GM12878 (cell line): Measurements from ENCODE around the gene SNRPA.

Experiments used
- ATF7 ChIP-seq: fragments of 450-650 bp; IDR thresholded peaks from 2 replicates; pipeline ENCODE4 v1.6.1; 2016; ENCODE audit warnings: low read depth, mild to moderate bottlenecking
- EZH2 ChIP-seq: IDR thresholded peaks from 2 replicates; pipeline ENCODE4 v1.6.1; 2012; ENCODE audit warnings: low read depth, mild to moderate bottlenecking, control low read depth, inconsistent platforms, low read length, borderline replicate concordance; ENCODE audit not compliant: control insufficient read depth
- MXI1 ChIP-seq: fragments of 150-350 bp; IDR thresholded peaks from 2 replicates; pipeline ENCODE4 v1.6.1; 2011; ENCODE audit warnings: low read depth, mild to moderate bottlenecking, inconsistent platforms, low read length, improper control_type of control experiment
- MYC ChIP-seq: IDR thresholded peaks from 2 replicates; pipeline ENCODE4 v1.6.1; 2011; ENCODE audit warnings: mild to moderate bottlenecking, low read length, moderate library complexity, inconsistent platforms; ENCODE audit not compliant: insufficient read depth, insufficient replicate concordance, insufficient read length, severe bottlenecking
- POLR2A ChIP-seq: IDR thresholded peaks from 2 replicates; pipeline ENCODE4 v1.6.1; 2011; ENCODE audit warnings: low read depth, mild to moderate bottlenecking, low read length
- RAD21 ChIP-seq: IDR thresholded peaks from 2 replicates; pipeline ENCODE4 v1.6.1; 2011; ENCODE audit warnings: mild to moderate bottlenecking, low read depth, low read length, moderate library complexity; ENCODE audit not compliant: insufficient read depth
- SMC3 ChIP-seq: IDR thresholded peaks from 2 replicates; pipeline ENCODE4 v1.6.1; 2011; ENCODE audit warnings: low read length, improper control_type of control experiment, borderline replicate concordance
- YY1 ChIP-seq: IDR thresholded peaks from 2 replicates; pipeline ENCODE4 v1.6.1; 2011; ENCODE audit warnings: low read depth, mild to moderate bottlenecking, low read length
- TF ChIP-seq, protein P1 (sequence below), 3 experiments: IDR thresholded peaks in 2 of 3; conservative IDR thresholded peaks in 1 of 3; 2 replicates each; pipeline ENCODE4 v1.5.1; 2011; ENCODE audit warnings: low read depth in 3 of 3, low read length in 3 of 3, mild to moderate bottlenecking in 3 of 3, control low read depth in 2 of 3, moderate library complexity in 2 of 3, inconsistent platforms in 1 of 3, mixed read lengths in 1 of 3; ENCODE audit not compliant: control insufficient read depth in 2 of 3, insufficient read depth in 1 of 3; ENCODE audit errors: extremely low read depth in 1 of 3
- TF ChIP-seq, protein P2 (sequence below): fragments of 450-650 bp; IDR thresholded peaks from 2 replicates; pipeline ENCODE4 v1.6.1; 2016; ENCODE audit warnings: mild to moderate bottlenecking
- TF ChIP-seq, protein P3 (sequence below): fragments of 450-650 bp; IDR thresholded peaks from 2 replicates; pipeline ENCODE4 v1.6.1; 2018; ENCODE audit warnings: mild to moderate bottlenecking, low read depth, moderate library complexity; ENCODE audit not compliant: partially characterized antibody
- TF ChIP-seq, protein P4 (sequence below): IDR thresholded peaks from 2 replicates; pipeline ENCODE4 v1.6.1; 2012; ENCODE audit warnings: mild to moderate bottlenecking, low read depth, low read length
- TF ChIP-seq, protein P5 (sequence below): IDR thresholded peaks from 2 replicates; pipeline ENCODE4 v1.6.1; 2011; ENCODE audit warnings: borderline replicate concordance, low read depth, mild to moderate bottlenecking, moderate library complexity, mixed read lengths, low read length; ENCODE audit not compliant: insufficient read depth; ENCODE audit errors: extremely low read length
- TF ChIP-seq, protein P6 (sequence below): fragments of 450-650 bp; formaldehyde crosslinking; IDR thresholded peaks from 2 replicates; pipeline ENCODE4 v1.5.0; 2022; ENCODE audit warnings: mild to moderate bottlenecking, missing genetic modification characterization

DNA sequence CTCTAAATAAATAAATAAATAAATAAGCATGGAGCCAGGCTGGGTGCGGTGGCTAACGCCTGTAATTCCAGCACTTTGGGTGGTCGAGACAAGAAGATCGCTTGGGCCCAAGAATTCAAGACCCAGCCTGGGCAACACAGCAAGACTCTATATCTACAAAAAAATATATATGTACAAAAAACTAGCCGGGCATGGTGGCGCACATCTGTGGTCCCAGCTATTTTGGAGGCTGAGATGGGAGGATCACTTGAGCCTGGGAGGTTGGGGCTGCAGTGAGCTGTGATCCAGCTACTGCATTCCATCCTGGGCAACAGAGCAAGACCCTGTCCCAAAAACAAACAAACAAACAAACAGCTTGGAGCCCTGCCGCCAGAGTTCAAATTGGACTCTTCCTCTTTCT is 3.5 kb upstream of the SNRPA start:
- TF ChIP-seq, protein P1, sequence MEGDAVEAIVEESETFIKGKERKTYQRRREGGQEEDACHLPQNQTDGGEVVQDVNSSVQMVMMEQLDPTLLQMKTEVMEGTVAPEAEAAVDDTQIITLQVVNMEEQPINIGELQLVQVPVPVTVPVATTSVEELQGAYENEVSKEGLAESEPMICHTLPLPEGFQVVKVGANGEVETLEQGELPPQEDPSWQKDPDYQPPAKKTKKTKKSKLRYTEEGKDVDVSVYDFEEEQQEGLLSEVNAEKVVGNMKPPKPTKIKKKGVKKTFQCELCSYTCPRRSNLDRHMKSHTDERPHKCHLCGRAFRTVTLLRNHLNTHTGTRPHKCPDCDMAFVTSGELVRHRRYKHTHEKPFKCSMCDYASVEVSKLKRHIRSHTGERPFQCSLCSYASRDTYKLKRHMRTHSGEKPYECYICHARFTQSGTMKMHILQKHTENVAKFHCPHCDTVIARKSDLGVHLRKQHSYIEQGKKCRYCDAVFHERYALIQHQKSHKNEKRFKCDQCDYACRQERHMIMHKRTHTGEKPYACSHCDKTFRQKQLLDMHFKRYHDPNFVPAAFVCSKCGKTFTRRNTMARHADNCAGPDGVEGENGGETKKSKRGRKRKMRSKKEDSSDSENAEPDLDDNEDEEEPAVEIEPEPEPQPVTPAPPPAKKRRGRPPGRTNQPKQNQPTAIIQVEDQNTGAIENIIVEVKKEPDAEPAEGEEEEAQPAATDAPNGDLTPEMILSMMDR (IDR thresholded peaks at IDR 0.05 in 2 of 3, conservative IDR thresholded peaks at IDR 0.05 in 1 of 3; ENCODE audit: control insufficient read depth in 2 of 3, extremely low read depth in 1 of 3, insufficient read depth in 1 of 3, low read depth in 3 of 3, low read length in 3 of 3), result no peak
- TF ChIP-seq, protein P2, sequence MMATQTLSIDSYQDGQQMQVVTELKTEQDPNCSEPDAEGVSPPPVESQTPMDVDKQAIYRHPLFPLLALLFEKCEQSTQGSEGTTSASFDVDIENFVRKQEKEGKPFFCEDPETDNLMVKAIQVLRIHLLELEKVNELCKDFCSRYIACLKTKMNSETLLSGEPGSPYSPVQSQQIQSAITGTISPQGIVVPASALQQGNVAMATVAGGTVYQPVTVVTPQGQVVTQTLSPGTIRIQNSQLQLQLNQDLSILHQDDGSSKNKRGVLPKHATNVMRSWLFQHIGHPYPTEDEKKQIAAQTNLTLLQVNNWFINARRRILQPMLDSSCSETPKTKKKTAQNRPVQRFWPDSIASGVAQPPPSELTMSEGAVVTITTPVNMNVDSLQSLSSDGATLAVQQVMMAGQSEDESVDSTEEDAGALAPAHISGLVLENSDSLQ, result no peak
- TF ChIP-seq, protein P3, sequence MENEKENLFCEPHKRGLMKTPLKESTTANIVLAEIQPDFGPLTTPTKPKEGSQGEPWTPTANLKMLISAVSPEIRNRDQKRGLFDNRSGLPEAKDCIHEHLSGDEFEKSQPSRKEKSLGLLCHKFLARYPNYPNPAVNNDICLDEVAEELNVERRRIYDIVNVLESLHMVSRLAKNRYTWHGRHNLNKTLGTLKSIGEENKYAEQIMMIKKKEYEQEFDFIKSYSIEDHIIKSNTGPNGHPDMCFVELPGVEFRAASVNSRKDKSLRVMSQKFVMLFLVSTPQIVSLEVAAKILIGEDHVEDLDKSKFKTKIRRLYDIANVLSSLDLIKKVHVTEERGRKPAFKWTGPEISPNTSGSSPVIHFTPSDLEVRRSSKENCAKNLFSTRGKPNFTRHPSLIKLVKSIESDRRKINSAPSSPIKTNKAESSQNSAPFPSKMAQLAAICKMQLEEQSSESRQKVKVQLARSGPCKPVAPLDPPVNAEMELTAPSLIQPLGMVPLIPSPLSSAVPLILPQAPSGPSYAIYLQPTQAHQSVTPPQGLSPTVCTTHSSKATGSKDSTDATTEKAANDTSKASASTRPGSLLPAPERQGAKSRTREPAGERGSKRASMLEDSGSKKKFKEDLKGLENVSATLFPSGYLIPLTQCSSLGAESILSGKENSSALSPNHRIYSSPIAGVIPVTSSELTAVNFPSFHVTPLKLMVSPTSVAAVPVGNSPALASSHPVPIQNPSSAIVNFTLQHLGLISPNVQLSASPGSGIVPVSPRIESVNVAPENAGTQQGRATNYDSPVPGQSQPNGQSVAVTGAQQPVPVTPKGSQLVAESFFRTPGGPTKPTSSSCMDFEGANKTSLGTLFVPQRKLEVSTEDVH, result no peak
- no peak for TF ChIP-seq YY1
- TF ChIP-seq SMC3, result no peak
- no peak for TF ChIP-seq MXI1
- no peak for TF ChIP-seq RAD21
- TF ChIP-seq, protein P4, sequence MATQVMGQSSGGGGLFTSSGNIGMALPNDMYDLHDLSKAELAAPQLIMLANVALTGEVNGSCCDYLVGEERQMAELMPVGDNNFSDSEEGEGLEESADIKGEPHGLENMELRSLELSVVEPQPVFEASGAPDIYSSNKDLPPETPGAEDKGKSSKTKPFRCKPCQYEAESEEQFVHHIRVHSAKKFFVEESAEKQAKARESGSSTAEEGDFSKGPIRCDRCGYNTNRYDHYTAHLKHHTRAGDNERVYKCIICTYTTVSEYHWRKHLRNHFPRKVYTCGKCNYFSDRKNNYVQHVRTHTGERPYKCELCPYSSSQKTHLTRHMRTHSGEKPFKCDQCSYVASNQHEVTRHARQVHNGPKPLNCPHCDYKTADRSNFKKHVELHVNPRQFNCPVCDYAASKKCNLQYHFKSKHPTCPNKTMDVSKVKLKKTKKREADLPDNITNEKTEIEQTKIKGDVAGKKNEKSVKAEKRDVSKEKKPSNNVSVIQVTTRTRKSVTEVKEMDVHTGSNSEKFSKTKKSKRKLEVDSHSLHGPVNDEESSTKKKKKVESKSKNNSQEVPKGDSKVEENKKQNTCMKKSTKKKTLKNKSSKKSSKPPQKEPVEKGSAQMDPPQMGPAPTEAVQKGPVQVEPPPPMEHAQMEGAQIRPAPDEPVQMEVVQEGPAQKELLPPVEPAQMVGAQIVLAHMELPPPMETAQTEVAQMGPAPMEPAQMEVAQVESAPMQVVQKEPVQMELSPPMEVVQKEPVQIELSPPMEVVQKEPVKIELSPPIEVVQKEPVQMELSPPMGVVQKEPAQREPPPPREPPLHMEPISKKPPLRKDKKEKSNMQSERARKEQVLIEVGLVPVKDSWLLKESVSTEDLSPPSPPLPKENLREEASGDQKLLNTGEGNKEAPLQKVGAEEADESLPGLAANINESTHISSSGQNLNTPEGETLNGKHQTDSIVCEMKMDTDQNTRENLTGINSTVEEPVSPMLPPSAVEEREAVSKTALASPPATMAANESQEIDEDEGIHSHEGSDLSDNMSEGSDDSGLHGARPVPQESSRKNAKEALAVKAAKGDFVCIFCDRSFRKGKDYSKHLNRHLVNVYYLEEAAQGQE, result no peak
- TF ChIP-seq, protein P5, sequence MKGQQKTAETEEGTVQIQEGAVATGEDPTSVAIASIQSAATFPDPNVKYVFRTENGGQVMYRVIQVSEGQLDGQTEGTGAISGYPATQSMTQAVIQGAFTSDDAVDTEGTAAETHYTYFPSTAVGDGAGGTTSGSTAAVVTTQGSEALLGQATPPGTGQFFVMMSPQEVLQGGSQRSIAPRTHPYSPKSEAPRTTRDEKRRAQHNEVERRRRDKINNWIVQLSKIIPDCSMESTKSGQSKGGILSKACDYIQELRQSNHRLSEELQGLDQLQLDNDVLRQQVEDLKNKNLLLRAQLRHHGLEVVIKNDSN, result no peak
- TF ChIP-seq MYC, result no peak
- TF ChIP-seq ATF7, result no peak
- TF ChIP-seq, protein P6, sequence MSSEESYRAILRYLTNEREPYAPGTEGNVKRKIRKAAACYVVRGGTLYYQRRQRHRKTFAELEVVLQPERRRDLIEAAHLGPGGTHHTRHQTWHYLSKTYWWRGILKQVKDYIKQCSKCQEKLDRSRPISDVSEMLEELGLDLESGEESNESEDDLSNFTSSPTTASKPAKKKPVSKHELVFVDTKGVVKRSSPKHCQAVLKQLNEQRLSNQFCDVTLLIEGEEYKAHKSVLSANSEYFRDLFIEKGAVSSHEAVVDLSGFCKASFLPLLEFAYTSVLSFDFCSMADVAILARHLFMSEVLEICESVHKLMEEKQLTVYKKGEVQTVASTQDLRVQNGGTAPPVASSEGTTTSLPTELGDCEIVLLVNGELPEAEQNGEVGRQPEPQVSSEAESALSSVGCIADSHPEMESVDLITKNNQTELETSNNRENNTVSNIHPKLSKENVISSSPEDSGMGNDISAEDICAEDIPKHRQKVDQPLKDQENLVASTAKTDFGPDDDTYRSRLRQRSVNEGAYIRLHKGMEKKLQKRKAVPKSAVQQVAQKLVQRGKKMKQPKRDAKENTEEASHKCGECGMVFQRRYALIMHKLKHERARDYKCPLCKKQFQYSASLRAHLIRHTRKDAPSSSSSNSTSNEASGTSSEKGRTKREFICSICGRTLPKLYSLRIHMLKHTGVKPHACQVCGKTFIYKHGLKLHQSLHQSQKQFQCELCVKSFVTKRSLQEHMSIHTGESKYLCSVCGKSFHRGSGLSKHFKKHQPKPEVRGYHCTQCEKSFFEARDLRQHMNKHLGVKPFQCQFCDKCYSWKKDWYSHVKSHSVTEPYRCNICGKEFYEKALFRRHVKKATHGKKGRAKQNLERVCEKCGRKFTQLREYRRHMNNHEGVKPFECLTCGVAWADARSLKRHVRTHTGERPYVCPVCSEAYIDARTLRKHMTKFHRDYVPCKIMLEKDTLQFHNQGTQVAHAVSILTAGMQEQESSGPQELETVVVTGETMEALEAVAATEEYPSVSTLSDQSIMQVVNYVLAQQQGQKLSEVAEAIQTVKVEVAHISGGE (CRISPR knock-in tag), result no peak
- no peak for TF ChIP-seq EZH2
- no peak for TF ChIP-seq POLR2A
